HG03175 (cell line): ENCODE results near the gene FUT3.

Experiments used
- ATAC-seq: cut with Tn5 transposase; IDR thresholded peaks from one replicate; pipeline ENCODE4 v1.9.1; 2021; ENCODE audit warnings: mild to moderate bottlenecking, moderate library complexity; ENCODE audit not compliant: unreplicated experiment

FUT3 gene

DNA sequence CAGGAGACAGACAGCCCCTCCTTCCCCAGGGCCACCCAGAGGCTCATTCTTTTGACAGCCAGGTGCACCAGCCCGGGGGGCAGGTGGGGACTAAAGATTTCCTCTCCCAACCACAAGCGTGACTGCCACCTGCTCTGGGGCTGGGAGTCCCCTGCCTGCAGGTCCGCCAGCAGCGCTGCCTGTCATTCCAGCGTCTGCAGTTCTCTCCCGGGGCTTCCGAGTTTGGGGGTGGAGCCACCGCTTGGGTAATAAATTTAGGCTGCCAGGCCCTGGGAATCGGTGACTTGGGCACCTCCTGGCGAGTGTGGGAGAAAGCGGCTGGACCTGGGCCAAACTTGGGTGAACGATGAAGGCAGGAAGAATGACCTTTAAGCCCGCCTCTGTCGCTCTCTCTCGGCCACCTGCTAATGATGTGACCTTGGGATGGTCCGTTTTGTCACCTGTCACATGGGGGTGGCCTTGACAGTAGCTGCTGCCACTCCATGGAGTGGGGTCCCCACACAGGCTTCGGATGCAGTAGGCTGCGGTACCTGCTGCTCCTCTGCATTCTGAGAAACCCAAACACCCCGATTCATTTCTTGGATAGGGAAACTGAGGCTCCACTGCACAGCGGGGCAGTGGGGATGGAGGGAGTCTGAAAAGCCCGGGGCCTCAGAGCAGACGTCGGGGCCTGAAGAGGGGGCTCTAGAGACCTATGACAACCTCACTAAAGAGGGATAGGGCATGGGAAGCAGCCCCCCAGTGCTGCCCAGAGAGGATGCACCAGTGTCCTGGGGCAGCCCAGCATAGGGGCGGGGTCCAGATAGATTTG is 24.5 kb downstream of the FUT3 start:
- ATAC-seq = no peak

- ATAC-seq = no peak
Observed at GRCh38 chr19:5825178-5825577, 26.1 kb downstream of the FUT3 start.

- ATAC-seq = no peak
Observed at GRCh38 chr19:5824751-5825150, 26.5 kb downstream of the FUT3 start.

DNA sequence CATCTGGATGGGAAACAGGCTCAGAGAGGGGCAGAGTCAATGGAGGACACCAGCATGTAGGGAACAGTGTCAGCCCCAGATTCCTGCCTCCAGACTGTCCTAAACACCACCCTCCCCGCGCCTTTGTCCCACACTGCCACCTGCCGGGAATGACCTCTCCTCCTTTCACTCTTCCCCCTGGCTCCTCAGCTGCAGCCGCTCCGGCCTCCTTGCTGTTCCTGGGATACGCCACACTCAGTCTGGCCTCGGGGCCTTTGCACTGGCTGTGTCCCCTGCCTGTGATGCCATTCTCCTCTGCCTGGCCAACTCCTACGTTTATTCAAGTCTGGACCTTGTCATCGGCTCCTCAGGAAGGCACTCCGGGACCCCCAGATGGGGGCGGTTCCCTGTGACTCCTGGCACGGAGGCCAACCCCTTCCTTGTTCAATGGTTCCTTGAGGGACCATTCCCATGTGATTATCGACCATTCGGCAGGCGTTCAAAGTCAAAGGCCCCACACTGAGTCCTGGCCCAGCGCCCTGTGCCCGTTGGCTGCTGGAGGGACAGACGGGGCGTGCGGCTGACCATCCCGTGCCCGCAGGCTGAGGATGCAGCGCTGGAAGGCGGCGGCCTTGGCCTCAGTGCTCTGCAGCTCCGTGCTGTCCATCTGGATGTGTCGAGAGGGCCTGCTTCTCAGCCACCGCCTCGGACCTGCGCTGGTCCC is 27.5 kb downstream of the FUT3 start:
- no peak for ATAC-seq

DNA sequence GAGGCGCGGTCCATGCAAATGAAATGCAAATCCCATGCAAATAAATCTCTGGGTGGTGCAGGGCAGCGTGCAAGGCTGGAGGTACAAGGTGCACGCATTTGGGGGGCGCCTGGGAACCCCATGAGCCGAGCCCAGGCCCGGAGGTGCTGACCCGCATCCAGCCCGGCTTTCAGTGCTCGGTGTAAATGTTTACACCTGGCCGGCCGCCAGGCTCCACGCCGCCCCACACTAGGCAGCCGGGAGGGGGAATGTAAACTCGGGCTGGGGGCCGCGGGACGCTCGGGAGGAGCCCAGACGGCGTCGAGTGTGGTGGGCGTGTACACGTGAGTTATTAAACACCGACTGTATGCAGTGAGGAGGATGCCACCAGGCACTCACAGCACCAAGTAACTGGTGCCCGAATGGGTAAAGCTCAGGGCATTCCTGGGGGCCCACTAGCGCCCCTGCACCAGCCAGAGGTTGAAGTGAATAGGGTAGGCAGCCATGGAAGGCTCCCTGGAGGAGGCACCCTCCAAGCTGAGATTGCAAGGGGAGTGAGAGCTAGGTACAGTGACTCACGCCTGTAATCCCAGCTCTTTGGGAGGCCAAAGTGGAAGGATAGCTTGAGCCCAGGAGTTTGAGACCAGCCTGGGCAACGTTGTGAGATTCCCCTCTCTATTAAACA is 28.9 kb downstream of the FUT3 start:
- ATAC-seq = no peak

- no peak for ATAC-seq
Observed at GRCh38 chr19:5821521-5822180, 29.6 kb downstream of the FUT3 start.

- ATAC-seq = no peak
Observed at GRCh38 chr19:5820785-5821184, 30.5 kb downstream of the FUT3 start.

DNA sequence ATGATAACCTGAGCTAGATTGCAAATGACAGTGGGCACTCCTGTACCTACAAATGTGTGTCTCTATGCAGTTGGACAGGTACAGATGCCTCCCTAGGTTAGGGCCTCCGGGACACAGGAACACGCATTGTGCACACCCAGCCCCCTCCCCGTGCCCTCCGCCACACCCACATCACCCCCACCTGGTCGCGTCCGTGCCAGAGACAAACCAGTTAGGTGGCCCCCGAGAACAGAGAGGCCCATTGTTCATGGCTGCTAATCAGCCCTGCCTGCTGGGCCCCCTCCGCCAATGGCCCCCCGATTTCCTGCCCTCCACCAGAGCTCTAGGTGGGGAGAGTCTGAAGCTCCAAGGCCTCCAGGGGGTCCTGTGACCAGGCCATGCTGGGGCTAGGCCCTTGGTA is 32.7 kb downstream of the FUT3 start:
- no peak for ATAC-seq

DNA sequence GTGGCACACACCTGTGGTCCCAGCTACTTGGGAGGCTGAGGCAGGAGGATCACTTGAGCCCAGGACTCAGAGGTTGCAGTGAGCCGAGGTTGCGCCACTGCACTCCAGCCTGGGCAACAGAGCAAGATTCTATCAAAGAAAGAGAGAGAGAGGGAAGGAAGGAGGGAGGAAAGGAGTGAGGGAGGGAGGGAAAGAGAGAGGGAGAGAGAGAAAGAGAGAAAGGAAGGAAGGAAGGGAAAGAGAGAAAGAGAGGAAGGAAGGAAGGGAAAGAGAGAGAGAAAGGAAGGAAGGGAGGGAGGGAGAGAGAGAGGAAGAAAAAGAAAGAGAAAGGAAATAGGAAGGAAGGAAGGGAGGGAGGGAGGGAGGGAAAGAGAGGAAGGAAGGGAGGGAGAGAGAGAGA is 34.0 kb downstream of the FUT3 start:
- ATAC-seq = no peak

DNA sequence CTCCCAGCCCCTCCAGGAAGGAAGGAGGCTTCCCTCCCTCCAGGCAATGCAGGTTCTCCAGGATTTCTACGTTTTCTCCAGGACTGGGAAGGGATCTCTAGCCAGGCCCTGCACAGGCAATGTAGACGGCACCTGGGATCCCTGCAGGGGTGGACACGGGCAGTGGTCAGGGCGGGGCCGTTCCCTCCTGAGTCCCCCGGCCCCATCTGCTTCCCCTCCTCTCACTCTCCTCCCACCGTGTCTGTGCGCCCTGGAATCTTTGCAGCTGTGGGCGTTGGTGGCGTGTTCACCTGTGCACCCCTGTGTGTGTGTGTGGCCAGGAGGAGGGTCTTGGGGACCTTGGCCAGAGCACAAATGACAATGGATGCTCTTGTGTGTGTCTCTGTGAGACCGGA is 36.4 kb downstream of the FUT3 start:
- no peak for ATAC-seq

GRCh38 chr19:5814123-5814851 is 37.0 kb downstream of the FUT3 start:
- no peak for ATAC-seq

DNA sequence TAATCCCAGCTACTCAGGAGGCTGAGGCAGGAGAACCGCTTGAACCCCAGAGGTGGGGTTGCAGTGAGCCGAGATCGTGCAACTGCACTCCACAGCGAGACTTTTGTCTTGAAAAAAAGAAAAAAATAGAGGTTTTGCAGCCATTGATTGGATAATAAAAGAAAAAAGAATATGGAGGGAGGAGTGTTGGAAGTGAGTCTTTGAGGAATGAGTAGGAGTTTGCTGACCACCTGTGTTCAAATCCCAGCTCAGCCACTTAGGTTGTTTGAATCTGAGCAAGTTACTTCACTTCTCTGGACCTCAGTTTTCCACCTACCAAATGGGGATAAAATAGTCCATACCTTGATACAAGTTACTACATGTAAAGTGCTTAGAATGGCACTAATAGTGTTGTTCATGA is 40.1 kb downstream of the FUT3 start:
- ATAC-seq = no peak

DNA sequence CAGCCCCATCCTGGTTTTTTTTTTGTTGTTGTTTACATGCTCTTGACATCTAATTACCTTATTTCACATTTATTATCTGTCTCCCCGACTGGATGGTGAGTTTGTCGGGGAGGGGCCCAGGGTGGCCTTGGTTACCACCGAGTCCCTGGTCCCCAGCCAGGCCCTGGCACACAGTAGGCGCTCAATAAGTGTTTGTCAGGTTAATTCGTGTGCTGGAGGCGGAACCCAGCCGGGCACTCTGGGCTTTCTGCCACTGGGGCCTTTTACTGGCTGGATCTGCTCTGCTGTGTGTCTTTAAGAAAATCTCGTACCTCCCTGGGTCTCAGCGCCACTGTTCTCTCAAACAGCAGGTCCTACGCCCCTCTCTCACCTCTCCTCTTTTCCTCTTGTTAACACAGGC is 41.8 kb downstream of the FUT3 start:
- ATAC-seq = no peak

DNA sequence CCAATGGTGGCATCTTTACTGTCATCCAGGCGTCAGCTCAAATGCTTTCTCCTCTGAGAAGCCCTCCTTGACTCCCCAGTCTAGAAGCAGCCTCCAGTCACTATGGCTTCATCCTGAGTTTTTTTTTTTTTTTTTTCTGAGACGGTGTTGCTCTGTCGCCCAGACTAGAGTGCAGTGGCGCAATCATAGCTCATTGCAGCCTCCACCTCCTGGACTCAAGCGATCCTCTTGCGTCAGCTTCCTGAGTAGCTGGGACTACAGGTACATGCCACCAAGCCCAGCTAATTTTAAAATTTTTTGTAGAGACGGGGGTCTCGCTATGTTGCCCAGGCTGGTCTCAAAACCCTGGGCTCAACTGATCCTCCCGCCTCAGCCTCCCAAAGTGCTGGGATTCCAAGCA is 42.2 kb downstream of the FUT3 start:
- ATAC-seq = no peak

- no peak for ATAC-seq
Observed at GRCh38 chr19:5808120-5808816, 43.0 kb downstream of the FUT3 start.

DNA sequence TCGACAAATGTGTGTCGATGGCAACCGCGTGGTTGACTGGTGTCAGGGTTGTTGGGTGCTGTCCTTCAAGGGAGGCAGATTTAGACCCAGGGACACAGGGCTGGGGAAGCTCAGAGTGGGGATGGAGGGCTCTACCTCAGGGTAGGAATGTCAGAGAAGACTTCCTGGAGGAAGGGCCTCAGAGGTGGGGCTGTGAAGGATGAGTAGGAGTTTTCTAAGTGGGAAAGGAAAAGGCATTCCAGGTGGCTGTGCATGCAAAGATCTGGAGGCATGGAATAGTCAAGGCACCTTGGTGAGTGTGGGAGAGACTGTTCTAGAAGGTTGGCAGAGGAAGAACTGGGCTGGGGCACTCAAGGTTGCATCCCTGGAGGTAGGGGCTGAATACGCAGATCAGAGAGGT is 44.3 kb downstream of the FUT3 start:
- no peak for ATAC-seq

- ATAC-seq = no peak
Observed at GRCh38 chr19:5806133-5806489, 45.1 kb downstream of the FUT3 start.

- no peak for ATAC-seq
Observed at GRCh38 chr19:5805462-5806132, 45.7 kb downstream of the FUT3 start.

DNA sequence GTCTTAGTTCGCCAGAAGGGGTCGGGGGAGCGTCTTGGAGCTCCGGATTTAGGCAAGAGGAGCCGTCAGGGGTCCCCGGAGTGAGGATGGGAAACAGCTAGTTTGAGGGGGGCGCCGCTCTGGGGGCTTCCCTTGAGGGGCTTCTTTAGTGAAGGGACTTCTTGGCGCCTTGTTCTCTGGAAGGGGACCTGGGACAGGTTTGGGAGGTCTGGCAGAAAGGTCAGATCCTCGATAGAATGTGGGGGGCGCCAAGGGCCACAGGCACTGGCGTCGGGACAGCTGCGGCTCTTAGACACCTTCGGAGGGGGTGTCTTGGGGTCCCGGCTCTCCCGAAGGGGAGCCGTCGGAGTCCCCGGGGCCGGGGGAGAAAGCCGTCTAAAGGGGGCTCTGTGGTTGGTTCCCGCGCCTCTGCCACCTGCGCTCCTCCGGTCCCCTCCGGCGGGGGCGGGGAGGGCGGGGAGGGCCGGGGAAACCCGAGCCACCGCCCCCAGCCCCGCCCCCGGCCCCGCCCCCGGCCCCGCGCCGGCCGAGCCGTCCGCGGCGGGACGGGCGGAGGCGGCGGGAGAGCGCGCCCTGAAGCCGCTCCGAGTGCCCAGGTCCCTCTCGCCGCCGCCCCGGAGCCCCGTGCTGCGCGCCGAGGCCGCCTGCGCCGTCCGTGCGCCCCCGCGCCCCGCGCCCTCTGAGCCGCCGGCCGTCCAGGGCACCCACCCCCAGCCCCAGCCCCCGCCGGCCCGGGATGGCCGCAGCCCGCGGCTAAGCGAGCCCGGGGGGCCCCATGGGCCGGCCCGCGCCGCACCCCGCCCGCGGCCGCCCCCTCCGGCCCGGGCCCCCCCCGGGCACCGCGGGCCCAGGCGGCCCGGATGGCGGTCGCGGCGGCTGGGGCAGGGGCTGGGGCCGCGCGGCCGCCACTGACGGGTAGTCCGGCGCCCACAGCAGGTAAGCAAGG is 46.5 kb downstream of the FUT3 start, which contains the start of gene NRTN:
Gene NRTN, plus strand, starts transcription at position 552 of the 946 bp plus-strand sequence. CDS start 19,099 bp downstream, outside the sequence.
- no peak for ATAC-seq
